Gastrocnemius medialis (tissue), 4 donors: ENCODE measurements around the gene CBX5.

Experiments used
- CTCF ChIP-seq, 5 experiments: fragments of 450-650 bp in 3 of 5; fragments of 200-600 bp in 2 of 5; sonication (generic) in 2 of 5; IDR thresholded peaks in 4 of 5; conservative IDR thresholded peaks in 1 of 5; 1 replicate in 4 of 5; 2 replicates in 1 of 5; pipeline ENCODE4 v1.5.1; 2016 to 2019; ENCODE audit warnings: antibody characterized with exemption in 5 of 5, mild to moderate bottlenecking in 3 of 5, moderate library complexity in 3 of 5
- POLR2A ChIP-seq, 2 donors: fragments of 450-650 bp; IDR thresholded peaks; one replicate each; pipeline ENCODE4 v1.6.1; 2017; ENCODE audit warnings: antibody characterized with exemption in 2 of 2, mild to moderate bottlenecking in 2 of 2, moderate library complexity in 2 of 2

- TF ChIP-seq CTCF (IDR thresholded peaks at IDR 0.05 in 4 of 5, conservative IDR thresholded peaks at IDR 0.05 in 1 of 5) (no peak), POLR2A (IDR thresholded peaks at IDR 0.05) (no peak)
These were observed 80.9 kb downstream of the CBX5 start for GRCh38 chr12:54199034-54199433.
